Activated CD4-positive, alpha-beta T cell treated with anti-CD3 and anti-CD28 coated beads for 4 hours (primary cell): ENCODE data around the gene BFSP2.

Experiments used
- DNase-seq, 2 donors: peaks; one replicate each; pipeline ENCODE4 v3.0.0-alpha.2; 2020

BFSP2 gene

GRCh38 chr3:133400006-133400515 is at the start of gene BFSP2:
Gene BFSP2 (plus strand): TSS chr3:133400056. CDS start chr3:133400084, 28 bp downstream.
- DNase-seq = no peak

DNA sequence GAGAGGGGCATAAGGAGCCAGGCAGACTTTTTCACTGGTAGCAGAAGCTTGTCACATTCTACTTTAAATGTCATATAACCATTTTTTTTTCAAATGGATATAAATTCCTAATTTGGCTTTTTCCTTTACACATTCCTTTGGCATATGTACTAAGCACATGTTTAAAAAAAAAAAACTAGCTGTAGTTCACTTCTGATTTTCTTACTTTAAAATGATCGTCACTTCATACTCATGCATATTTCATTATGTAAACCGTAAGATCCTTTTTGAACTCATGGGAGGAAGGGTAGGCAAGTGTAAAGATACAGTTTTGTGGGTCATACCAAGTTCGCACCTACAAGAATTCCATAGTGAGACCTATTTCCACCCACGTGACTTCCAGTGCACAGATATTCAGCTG is 45.1 kb upstream of the BFSP2 start:
- DNase-seq = no peak

GRCh38 chr3:133360476-133360875 is 39.4 kb upstream of the BFSP2 start:
- DNase-seq = no peak

DNA sequence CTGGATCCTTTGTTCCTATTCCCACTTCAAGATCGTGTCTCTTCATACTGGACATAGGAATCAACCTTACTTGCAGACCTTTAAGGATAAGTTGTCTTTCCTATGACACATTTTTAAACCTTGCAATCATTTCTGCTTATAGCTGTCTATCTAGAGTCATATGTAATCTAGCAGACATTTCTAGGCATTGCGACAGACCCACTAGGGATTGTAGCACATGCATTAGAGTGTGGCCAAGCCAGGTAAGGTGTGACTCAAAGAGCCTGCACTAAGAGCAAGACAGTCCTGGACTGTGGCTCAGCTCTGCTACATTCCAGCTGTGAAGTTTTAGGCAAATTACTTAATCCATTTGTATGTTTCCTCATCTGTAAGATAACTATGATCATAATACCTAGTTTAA is 38.8 kb upstream of the BFSP2 start:
- DNase-seq = no peak

GRCh38 chr3:133361435-133361834 is 38.4 kb upstream of the BFSP2 start:
- no peak for DNase-seq

DNA sequence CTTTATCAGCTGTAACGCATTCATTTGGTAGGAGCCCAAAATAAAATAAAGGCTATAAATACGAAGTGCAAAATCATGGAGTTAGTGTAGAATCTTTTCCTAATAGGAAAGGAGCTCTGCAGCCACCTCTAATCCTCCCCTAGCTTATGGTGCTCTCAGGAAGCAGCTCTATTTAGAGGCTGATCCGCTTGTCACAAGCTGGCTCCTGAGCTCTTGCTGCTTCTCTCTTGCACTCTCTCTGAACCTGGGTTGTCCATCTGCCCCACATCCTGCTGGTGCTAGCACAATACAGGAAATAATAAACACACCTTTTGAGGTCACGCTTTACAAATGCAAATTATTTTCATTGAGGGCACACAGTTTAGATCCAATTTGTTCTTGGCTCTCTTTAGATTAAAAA is 37.3 kb upstream of the BFSP2 start:
- DNase-seq = no peak

DNA sequence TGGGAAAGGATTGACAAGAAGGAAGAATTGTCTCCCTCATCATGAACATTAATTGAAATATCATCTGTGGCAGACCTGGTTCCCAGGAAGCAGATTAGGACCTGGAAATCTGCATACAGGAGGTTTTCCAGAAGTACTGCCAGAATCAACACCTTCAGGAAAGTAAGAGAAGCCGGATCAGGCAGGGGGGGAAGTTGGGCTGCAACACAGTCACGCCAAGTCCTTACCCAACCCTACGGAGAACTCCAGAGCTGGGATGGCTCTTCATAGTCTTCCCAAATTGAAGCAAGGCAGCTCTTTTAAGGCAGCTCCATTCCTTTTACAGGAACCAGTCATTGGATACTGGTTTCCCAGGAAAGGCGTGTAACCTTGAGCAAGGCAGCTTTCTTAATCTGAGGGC is 35.2 kb upstream of the BFSP2 start:
- DNase-seq = no peak

DNA sequence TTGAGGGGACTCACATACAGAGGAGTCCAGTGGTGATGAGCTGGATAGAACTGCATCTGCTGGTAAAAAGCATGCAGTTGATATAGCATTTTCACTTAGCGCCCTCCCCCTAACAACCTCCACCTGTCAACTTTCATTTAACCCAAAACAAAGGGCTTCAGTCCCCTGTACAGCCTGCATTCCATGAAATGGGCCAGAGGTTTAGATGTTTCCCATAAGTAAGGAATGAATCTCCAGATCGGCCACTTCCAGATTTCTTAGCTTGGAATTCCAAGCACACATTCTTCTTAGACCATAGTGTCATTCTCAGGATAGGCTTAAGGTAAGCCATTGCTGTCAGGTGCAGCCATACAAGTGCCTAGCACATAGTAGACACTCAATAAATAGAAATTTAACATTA is 32.9 kb upstream of the BFSP2 start:
- DNase-seq = no peak

- no peak for DNase-seq
Measured at GRCh38 chr3:133367403-133367802, 32.5 kb upstream of the BFSP2 start.

GRCh38 chr3:133367956-133368355 is 31.9 kb upstream of the BFSP2 start:
- DNase-seq = no peak

DNA sequence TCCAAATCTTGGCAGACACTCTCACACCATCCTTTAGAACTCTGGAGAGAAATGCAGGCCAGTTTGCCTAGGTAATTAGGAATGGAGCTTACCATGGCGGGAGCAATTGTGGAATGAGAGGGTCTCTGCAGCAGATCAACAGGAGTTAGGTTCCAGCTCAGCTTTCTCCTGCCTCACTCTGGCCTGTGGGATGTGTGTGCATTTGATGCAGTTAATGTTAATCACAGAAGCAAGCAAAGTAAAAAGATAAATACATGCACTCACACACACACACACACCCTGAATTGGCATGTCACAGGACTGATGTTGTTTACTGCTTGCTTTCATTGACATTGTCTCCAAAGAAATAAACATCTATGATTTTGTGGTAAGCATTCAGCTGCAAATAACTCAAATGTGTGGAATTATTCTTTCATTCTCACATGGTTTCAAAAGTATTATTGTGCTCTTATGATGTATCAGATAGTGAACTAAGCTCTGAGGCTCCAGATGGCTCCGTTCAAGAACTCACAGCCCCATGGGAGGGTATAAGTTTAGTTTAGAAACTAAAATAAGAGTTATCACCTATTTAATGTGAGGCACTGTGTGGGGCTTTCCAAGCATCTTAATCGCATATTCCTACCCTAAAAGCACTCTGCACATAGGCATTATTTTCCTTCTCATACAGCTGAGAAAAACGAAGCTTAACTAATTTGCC is 31.3 kb upstream of the BFSP2 start:
- DNase-seq = no peak

DNA sequence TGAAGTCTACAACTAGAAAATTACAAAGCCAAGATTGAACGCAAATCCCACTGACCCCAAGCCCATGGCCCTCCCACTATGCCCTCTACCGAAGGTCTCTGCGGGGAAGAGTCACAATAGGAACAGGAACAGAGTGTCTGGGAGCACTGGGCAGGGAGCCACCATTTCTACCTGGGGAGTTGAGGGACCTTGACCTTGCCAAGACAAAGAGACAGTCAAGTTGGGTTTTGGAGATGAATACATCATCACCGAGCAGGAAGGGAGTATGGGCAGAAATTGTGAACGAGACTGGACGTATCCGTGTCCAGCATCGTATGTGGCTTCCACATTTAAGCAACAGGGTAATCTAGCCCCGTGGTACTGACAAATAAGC is 30.8 kb upstream of the BFSP2 start:
- no peak for DNase-seq

DNA sequence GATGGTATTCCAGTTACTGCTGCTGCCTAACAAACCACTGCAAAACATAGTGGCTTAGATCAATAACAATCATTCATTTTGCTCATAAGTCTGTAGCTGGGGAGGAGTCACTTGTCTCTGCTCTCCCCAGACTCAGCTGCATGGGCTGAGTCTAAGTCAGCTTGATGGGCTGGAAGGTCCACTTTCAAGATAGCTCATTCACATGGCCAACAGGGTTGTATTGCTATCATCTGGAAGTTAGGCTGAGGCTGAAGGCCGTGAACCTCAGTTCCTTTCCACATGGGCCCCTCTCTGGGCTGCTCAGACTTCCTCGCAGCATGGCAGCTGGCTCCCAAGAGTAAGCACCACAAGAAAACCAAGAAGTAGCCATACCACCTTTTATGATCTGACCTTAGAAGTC is 28.7 kb upstream of the BFSP2 start:
- no peak for DNase-seq

DNA sequence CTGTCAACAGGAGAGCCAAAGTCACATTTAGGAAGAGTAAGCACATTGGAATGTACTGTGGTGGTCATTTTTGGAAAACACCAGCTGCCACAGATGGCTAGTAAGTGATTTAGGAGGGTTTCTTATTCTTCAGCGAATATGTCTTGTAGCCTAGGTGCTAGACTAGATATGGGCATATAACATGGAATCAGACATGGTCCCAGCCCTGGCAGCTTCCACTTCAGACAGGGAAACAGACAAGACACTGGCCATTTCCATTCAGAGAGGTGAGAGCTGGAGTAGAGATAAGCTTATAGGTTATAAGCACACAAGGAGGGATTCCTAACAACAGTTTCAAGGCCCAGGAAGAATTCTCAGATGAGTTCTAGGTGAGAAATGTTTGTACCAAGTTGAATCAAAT is 28.2 kb upstream of the BFSP2 start:
- no peak for DNase-seq

- DNase-seq = no peak
Measured at GRCh38 chr3:133374708-133375402, 25.0 kb upstream of the BFSP2 start.

- no peak for DNase-seq
Measured at GRCh38 chr3:133375403-133375745, 24.5 kb upstream of the BFSP2 start.

GRCh38 chr3:133376810-133377209 is 23.0 kb upstream of the BFSP2 start:
- DNase-seq = no peak

DNA sequence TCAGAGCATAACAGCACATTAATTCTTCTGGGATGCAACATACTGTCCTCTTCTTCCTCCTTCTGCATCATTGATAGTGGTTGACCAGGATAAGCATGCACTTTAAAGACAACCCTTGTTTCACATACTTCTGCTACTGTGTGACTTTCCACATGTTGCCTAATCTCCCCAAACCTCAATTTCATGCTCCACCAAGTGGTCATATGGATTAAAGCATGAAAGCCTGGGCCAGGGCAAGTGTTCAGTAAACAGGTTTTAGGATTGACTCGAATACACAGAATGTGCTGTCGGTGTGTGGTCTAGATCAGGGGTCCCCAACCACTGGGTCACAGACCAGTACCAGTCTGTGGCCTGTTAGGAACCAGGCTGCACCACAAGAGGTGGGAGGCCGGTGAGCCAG is 22.5 kb upstream of the BFSP2 start:
- no peak for DNase-seq

DNA sequence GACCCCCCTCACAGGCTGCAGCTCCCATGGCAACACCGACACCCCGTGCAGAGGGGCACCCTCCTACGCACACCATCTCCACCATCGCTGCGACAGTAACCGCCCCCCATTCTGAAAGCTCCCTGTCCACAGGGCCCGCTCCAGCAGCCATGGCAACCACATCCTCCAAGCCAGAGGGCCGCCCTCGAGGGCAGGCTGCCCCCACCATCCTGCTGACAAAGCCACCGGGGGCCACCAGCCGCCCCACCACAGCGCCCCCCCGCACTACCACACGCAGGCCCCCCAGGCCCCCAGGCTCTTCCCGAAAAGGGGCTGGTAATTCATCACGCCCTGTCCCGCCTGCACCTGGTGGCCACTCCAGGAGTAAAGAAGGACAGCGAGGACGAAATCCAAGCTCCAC is 19.9 kb upstream of the BFSP2 start:
- no peak for DNase-seq

DNA sequence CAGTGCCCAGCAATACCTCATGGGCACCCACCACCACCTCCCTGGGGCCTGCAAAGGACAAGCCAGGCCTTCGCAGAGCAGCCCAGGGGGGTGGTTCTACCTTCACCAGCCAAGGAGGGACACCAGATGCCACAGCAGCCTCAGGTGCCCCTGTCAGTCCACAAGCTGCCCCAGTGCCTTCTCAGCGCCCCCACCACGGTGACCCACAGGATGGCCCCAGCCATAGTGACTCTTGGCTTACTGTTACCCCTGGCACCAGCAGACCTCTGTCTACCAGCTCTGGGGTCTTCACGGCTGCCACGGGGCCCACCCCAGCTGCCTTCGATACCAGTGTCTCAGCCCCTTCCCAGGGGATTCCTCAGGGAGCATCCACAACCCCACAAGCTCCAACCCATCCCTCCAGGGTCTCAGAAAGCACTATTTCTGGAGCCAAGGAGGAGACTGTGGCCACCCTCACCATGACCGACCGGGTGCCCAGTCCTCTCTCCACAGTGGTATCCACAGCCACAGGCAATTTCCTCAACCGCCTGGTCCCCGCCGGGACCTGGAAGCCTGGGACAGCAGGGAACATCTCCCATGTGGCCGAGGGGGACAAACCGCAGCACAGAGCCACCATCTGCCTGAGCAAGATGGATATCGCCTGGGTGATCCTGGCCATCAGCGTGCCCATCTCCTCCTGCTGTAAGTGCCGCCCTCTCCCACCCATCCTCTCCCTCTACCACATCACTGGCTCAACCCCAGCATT is 19.2 kb upstream of the BFSP2 start:
- no peak for DNase-seq

- no peak for DNase-seq
Measured at GRCh38 chr3:133381346-133382109, 18.3 kb upstream of the BFSP2 start.

DNA sequence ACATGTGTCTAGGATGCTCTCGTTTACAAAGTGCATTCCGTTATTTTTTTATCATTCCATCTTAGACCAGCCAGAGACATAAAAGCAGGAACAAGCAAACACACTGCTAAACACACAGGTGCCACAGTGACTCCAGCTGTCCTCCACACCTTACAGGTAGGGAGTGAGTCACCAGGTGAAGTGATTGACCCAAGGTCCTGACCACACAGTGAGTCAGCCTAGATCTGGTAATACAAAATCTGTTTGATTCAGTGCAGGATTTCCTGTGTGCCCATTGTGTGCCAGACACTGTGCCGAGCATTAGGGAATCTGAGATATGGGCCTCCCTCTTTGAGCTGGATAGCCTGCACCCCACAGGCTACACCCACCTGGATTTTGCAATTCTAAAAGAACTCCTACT is 16.7 kb upstream of the BFSP2 start:
- no peak for DNase-seq

DNA sequence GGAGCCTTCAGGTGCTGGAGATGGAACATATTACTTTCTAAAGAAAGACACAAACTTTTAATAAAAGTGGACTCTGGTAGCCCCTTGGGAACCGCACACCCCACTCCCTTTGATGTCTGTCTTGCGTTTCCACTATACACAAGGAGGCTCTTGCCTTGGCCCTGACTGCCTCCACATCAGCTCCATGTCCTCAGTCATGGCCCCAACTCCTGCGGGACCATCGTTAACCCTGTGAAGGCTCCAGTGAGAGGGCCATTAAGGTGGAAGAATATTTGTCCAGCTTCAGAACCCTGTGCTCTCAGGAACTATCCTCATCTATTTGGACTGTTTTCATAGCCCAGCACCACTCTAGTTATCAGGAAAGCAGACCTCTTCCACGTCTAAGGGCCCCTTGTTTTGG is 16.1 kb upstream of the BFSP2 start:
- DNase-seq = no peak
